Activated CD8-positive, alpha-beta T cell treated with anti-CD3 and anti-CD28 coated beads for 36 hours (primary cell): ENCODE measurements around the gene CNIH1. TPM values are rescaled to one million over a fixed set of nuclear protein-coding genes. Genes with fewer than 3 reads are reported as not detected.
"Not testable (repeated sequence)": the region's sequence is repeated elsewhere in the genome, so short reads cannot be mapped to it uniquely, and the experiment has no call there.

Experiments
- ATAC-seq: fragments of 200-7000 bp; cut with Tn5 transposase; one replicate; pipeline ENCODE4 v1.10.0; 2021; ENCODE audit warnings: mild to moderate bottlenecking, moderate library complexity
- CTCF ChIA-PET: fragments of 350-600 bp; sonication (Branson Sonifier 250); formaldehyde crosslinking; loops from one replicate; lab custom pipeline; 2021; ENCODE audit warnings: antibody characterized with exemption; lab: Charles Lee
- POLR2A ChIA-PET: fragments of 350-600 bp; sonication (Branson Sonifier 250); formaldehyde crosslinking; loops from one replicate; lab custom pipeline; 2021; ENCODE audit warnings: antibody characterized with exemption; lab: Charles Lee
- DNase-seq: peaks from one replicate; pipeline ENCODE4 v3.0.0-alpha.2; 2020
- H3K27ac Mint-ChIP-seq: one replicate; pipeline ENCODE4 v1.8.0; 2021; ENCODE audit warnings: mild to moderate bottlenecking, mixed read lengths
- H3K27me3 Mint-ChIP-seq: one replicate; pipeline ENCODE4 v1.8.0; 2021; ENCODE audit warnings: mixed read lengths
- H3K36me3 Mint-ChIP-seq: one replicate; pipeline ENCODE4 v1.8.0; 2021; ENCODE audit warnings: low read depth, mixed read lengths
- H3K4me1 Mint-ChIP-seq: one replicate; pipeline ENCODE4 v1.8.0; 2021; ENCODE audit warnings: low read depth, mixed read lengths
- H3K4me3 Mint-ChIP-seq: one replicate; pipeline ENCODE4 v1.8.0; 2021; ENCODE audit warnings: mild to moderate bottlenecking, moderate library complexity, mixed read lengths
- H3K9me3 Mint-ChIP-seq: one replicate; pipeline ENCODE4 v1.8.0; 2021; ENCODE audit warnings: mixed read lengths
- intact Hi-C: fragments of 100-400 bp; cut with micrococcal nuclease; formaldehyde crosslinking; loops from one replicate; pipeline ENCODE4 v1.10.0; 2022
- total RNA-seq, 2 experiments: library from RNA; stranded (reverse); gene quantifications; one replicate each; pipeline ENCODE4 v1.2.3, GENCODE V29; 2021
- TF ChIP-seq, protein P1 (sequence below): fragments of 200-600 bp; IDR thresholded peaks from one replicate; pipeline ENCODE4 v1.8.0; 2022; ENCODE audit warnings: antibody characterized with exemption, mild to moderate bottlenecking

The CNIH1 gene
- total RNA-seq, 2 experiments from 2014 or later, result 82.0 to 82.7 TPM

DNA sequence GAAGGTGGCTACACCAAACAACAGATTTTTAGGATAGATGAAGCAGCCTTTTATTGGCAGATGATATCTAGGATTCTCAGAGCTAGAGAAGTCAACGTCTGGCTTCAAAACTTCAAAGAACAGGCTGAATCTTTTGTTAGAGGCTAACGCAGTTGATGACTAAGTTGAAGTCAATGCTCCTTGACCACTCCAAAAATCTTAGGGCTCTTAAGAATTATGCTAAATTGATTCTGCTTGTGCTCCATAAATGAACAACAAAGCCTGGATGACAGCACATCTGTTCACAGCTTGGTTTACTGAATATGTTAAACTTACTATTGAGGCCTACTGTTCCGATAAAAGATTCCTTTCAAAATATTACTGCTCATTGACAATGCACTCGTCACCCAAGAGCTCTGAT is 57.3 kb downstream of the CNIH1 start:
- intact Hi-C loops, result no loop called here
- Mint-ChIP-seq H3K4me3 (no peak overlapping the region), H3K9me3 (no peaks in the 10 kb centered on the region), H3K36me3 (no peaks in the 10 kb centered on the region), H3K27me3 (peaks cover 16% of the 10 kb centered on the region), H3K4me1 (no peaks in the 10 kb centered on the region), H3K27ac (no peak overlapping the region)
- POLR2A ChIA-PET, result no interaction called here
- ATAC-seq (no peak), DNase-seq (no peak)
- TF ChIP-seq, protein P1, sequence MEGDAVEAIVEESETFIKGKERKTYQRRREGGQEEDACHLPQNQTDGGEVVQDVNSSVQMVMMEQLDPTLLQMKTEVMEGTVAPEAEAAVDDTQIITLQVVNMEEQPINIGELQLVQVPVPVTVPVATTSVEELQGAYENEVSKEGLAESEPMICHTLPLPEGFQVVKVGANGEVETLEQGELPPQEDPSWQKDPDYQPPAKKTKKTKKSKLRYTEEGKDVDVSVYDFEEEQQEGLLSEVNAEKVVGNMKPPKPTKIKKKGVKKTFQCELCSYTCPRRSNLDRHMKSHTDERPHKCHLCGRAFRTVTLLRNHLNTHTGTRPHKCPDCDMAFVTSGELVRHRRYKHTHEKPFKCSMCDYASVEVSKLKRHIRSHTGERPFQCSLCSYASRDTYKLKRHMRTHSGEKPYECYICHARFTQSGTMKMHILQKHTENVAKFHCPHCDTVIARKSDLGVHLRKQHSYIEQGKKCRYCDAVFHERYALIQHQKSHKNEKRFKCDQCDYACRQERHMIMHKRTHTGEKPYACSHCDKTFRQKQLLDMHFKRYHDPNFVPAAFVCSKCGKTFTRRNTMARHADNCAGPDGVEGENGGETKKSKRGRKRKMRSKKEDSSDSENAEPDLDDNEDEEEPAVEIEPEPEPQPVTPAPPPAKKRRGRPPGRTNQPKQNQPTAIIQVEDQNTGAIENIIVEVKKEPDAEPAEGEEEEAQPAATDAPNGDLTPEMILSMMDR, result no peak
- CTCF ChIA-PET, result interaction anchor here (1.4 kb wide), 1 partner anchor 8 kb away, joined by 3 read pairs; no protein-coding TSS in a partner anchor

DNA sequence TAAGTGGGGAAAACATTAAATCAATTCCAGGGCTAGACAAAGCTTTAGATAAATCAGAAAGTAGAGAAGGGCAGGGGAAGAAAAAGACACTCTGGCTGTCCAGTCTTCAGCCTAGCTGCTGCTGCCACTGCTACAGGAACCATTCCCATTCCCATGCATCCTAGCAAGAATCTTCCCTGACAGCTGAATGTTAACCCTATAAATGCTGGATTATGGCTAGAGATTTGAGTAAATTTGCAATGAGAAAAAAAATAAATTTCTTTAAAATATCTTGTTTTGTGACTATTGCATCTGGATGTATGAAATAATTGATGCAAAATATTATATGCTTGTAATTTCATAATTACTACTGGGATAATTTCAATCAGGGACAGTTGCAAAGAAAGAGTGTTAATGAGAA is 59.4 kb downstream of the CNIH1 start:
- H3K27me3 Mint-ChIP-seq, result peaks cover 9% of the 10 kb centered on the region
- intact Hi-C loops, result no loop called here
- no peaks in the 10 kb centered on the region for H3K9me3 Mint-ChIP-seq
- H3K4me3 Mint-ChIP-seq, result no peak overlapping the region
- no peaks in the 10 kb centered on the region for H3K36me3 Mint-ChIP-seq
- DNase-seq (no peak), ATAC-seq (no peak)
- H3K4me1 Mint-ChIP-seq, result no peaks in the 10 kb centered on the region
- TF ChIP-seq, protein P1, result no peak
- ChIA-PET POLR2A (interaction anchor here (0.6 kb wide), 1 partner anchor 1475 kb away, joined by 3 read pairs; no protein-coding TSS in a partner anchor), CTCF (no interaction called here)
- no peak overlapping the region for H3K27ac Mint-ChIP-seq

DNA sequence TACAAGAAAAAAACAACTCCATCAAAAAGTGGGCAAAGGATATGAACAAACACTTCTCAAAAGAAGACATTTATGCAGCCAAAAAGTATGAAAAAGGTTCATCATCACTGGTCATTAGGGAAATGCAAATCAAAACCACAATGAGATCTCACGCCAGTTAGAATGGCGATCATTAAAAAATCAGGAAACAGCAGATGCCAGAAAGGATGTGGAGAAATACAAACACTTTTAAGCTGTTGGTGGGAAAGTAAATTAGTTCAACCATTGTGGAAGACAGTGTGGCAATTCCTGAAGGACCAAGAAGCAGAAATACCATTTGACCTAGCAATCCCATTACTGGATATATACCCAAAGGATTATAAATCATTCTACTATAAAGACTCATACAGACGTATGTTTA is 60.6 kb downstream of the CNIH1 start:
- ATAC-seq, H3K9me3 Mint-ChIP-seq, H3K36me3 Mint-ChIP-seq, intact Hi-C loops, H3K4me1 Mint-ChIP-seq, H3K27ac Mint-ChIP-seq, CTCF ChIA-PET, H3K27me3 Mint-ChIP-seq, POLR2A ChIA-PET, H3K4me3 Mint-ChIP-seq, DNase-seq: not testable (repeated sequence)

DNA sequence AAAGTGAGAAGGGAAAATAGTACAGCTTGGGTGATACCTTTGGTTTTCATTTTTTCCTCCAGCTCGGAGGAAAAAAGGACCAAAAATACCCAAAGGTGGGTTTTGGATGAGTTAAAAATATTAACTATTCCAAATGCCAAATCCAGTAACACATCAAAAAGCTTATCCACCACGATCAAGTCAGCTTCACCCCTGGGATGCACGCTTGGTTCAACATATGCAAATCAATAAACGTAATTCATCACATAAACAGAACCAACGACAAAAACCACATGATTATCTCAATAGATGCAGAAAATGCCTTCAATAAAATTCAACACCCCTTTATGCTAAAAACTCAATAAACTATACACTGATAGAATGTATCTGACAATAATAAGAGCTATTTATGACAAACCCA is 62.3 kb downstream of the CNIH1 start:
- H3K36me3 Mint-ChIP-seq, H3K27ac Mint-ChIP-seq, ATAC-seq, H3K9me3 Mint-ChIP-seq, DNase-seq, intact Hi-C loops, POLR2A ChIA-PET, H3K27me3 Mint-ChIP-seq, H3K4me1 Mint-ChIP-seq, H3K4me3 Mint-ChIP-seq: not testable (repeated sequence)
- CTCF ChIA-PET, result interaction anchor here (1.5 kb wide), 1 partner anchor 109 kb away, joined by 3 read pairs; no protein-coding TSS in a partner anchor

DNA sequence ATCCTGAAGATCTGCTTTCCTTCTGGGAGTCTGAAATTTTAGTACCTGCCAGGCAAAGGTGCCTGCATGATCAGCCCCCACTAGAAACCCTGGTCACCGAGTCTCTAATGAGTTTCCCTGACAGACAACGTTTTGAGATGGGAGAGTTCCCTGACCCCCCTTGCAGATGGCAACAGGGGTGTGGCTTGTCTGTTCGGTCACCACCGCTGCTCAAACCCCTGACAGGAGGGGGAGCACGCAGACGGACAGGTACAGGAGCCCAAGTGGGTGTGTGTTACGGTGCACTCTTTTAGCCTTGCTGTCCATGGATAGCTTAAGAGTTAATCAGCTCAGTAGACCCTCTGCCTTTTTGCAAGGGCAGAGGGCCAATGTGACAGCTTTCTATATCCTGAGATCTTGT is 63.7 kb downstream of the CNIH1 start:
- Mint-ChIP-seq H3K9me3 (no peaks in the 10 kb centered on the region), H3K27ac (no peak overlapping the region), H3K4me1 (no peaks in the 10 kb centered on the region), H3K4me3 (no peak overlapping the region), H3K27me3 (peaks cover 10% of the 10 kb centered on the region), H3K36me3 (no peaks in the 10 kb centered on the region)
- ChIA-PET POLR2A (no interaction called here), CTCF (interaction anchor here (1.2 kb wide), 1 partner anchor 29 kb away, joined by 4 read pairs; no protein-coding TSS in a partner anchor)
- TF ChIP-seq, protein P1, result no peak
- intact Hi-C loops, result no loop called here
- DNase-seq (no peak), ATAC-seq (no peak)

DNA sequence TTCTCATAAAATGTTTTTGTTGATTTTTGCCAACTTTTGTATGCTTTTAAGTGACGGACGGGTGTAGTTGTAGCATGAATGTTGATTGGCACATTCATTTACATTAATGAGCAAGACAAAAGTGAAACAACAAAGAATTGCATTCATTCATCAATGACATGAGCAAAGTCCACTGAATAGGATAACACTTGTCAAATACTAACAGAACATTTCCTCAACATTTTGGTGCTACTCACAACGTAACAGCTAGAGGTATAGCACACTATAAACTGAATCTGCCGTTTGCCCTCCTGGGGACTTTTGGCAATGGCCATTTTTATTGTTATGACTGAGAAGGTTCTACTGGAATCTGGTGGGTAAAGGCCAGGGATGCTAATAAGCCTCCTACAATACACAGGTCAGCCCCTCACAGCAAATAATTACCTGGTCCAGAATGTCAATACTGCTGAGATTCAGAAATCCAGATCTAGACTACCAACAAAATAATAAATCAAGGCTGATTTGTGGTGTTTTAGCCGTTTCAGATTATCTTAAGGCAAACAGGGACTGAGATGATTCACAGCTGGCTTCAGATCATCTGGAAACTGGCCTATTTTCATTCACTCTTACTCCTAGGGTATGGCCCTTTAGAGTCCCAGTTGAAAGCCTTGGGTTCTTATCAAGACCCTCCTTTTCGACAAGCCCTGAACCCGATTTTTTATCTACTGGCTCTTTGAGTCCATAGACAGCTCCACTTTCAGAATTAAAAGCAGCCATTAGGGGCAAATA is 66.9 kb downstream of the CNIH1 start:
- POLR2A ChIA-PET, result no interaction called here
- no peak overlapping the region for H3K27ac Mint-ChIP-seq
- no peaks in the 10 kb centered on the region for H3K9me3 Mint-ChIP-seq
- H3K27me3 Mint-ChIP-seq, result peaks cover 8% of the 10 kb centered on the region
- intact Hi-C loops, result no loop called here
- TF ChIP-seq, protein P1, result no peak
- no peaks in the 10 kb centered on the region for H3K4me1 Mint-ChIP-seq
- H3K4me3 Mint-ChIP-seq, result no peak overlapping the region
- no peak for DNase-seq
- H3K36me3 Mint-ChIP-seq, result no peaks in the 10 kb centered on the region
- CTCF ChIA-PET, result no interaction called here
- no peak for ATAC-seq
